ENCODE data around the gene RASSF1.

The RASSF1 gene

GRCh38 chr3:50340448-50341329 lies at the start of gene RASSF1:
RASSF1 (minus strand) TSS chr3:50340836; CDS start chr3:50340805, 31 bp downstream.
- peak; percentile 59 to 79 for DNase-seq (ENCODE audit: low read depth in 2 of 2)

GRCh38 chr3:50389414-50389767 lies 48.8 kb upstream of the RASSF1 start:
- DNase-seq (ENCODE audit: low read depth in 2 of 2): no peak

DNA sequence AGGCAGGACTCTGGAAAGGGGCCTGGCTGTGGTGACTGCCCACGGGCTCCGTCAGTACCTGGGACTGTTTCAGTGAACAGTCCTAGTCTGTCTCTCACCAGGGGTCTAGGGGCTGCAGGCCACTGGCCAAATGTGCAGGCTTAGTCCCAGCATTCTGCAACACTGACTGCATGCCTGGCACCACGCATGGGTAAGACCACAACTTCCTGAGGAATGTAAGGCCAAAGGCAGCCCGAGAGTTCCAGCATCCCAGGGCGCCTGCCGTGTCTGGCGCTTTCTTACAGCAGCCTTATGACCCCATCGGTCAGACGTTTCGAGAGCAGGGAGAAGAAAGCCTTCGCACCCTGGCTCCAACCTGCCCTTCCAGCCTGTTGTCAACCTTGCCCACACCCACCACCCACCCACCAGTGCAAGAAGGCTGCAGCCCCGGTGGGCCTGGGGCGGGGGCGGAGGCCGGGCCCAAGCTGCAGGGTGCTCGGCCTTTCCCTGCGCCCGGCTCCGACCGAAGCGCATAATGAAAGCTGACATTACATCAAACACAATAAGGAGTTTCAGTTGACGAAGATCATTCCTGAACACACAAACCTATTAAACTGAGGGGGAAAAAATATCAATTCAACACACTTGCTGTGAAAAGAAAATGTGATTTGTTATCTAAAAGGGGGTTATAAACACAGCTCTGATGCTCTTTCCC lies 48.2 kb upstream of the RASSF1 start:
- no peak for DNase-seq (ENCODE audit: low read depth in 2 of 2)

- DNase-seq (ENCODE audit: low read depth in 2 of 2): no peak
Measured at GRCh38 chr3:50388016-50388719, 47.5 kb upstream of the RASSF1 start.

DNA sequence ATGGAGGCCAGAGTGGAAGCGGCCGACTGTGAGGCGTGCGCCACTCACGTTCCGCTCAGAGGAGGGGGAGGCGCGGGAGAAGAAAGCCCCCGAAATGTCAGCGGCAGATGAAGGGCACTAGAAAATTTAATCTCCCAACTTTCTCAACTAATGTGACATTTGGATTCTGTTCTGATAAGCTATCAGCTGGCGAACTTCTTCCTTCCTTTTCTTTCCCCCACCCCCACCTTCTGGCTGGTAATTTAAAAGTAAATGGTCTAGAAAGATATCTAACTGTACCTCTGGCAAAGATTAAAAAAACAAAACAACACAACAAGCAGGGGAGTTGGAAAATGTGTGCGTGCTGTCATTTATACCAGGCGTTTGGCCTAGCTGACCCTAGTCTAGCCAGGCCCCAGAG lies 45.1 kb upstream of the RASSF1 start:
- DNase-seq (ENCODE audit: low read depth in 2 of 2): no peak

DNA sequence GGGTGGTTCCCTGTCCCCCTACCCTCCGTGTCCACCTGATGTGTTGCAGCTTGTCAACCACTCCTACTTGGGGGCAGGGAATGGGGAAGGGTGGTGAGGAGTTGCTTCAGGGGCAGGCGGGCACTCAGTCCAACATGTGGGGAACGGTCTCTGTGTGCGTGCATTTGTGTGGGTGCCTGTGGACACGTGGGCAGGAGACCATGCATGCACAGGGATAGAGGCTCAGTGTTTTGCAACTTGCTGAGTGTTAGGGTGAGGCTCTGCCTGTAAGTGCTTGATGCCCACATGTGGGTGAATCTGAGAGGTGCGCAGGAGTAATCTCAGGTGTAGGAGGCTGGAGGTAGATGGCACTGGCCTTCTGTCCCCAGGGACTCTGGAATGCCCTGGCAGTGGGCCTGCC lies 43.1 kb upstream of the RASSF1 start:
- no peak for DNase-seq (ENCODE audit: low read depth in 2 of 2)

DNA sequence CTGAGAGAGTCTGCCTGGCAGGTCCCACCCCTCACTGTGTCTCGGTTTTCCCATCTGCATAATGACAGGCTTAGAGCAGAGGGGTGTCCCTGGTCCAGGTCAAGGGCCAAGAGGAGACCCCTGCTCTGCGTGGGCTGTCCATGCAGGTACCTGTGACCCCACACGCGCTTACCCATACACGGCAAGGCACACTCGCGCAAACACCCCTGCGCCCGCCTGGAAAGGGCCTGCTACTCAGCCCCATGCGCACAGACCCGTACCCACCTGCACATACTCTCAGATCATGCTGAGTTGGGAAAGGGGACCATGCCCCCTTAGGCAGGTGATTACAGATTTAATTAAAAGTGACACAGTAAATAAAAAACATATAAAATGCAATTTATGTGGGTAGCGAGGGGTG lies 42.1 kb upstream of the RASSF1 start:
- no peak for DNase-seq (ENCODE audit: low read depth in 2 of 2)

GRCh38 chr3:50381383-50381782 lies 40.7 kb upstream of the RASSF1 start:
- no peak for DNase-seq (ENCODE audit: low read depth in 2 of 2)

DNA sequence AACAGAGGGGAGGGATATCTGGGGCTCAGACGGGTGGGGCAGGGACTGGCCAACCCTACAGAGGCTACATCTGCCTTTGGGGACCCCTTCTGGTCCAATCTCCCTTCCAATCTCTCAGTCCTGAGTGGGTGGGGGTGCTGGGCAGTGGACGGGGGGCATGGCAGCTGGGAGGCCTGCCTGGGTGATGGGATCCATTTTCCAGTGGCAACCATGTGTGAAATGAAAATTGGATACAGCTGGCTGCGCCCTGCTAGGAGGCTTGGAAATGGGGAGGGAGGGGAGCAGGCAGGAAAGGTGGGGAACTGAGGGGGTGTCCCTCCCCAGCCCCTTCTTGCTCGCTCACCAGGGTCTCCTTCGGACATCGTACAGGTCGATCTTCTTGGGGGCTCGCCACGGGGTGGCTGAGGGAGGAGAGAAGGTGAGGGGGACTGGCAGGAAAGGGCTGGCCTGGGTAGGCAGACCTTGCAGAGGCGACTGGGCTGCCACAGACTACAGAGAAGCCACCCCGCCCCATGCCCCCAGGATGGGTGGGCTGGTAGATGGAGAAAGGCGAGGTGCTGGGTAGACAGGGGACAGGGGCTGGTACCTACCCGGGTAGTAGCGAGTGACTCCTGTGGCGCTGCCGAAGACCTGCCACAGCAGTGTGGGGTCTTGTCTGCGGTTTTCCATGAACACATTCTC lies 39.9 kb upstream of the RASSF1 start:
- DNase-seq (ENCODE audit: low read depth in 2 of 2): no peak

DNA sequence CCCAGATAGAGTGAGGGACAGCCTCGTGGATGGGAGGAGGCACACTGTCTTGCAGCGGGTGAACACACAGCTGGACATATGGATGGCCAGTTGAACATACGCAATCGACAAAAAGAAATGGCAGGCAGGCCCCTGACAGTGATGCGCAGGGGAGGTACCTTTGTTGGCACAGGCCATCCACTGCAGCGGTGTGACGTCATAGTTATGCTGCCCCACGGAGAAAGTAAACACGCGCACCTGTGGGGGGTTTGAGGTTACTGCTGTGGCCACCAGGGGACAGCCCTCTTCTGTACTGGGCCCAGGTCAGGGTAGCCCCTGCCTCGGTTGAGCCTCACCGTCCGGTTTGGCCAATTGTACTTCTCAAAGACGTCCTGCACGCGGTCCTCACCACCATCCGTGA lies 38.1 kb upstream of the RASSF1 start:
- no peak for DNase-seq (ENCODE audit: low read depth in 2 of 2)

- DNase-seq (ENCODE audit: low read depth in 2 of 2): no peak
Measured at GRCh38 chr3:50378024-50378423, 37.4 kb upstream of the RASSF1 start.

DNA sequence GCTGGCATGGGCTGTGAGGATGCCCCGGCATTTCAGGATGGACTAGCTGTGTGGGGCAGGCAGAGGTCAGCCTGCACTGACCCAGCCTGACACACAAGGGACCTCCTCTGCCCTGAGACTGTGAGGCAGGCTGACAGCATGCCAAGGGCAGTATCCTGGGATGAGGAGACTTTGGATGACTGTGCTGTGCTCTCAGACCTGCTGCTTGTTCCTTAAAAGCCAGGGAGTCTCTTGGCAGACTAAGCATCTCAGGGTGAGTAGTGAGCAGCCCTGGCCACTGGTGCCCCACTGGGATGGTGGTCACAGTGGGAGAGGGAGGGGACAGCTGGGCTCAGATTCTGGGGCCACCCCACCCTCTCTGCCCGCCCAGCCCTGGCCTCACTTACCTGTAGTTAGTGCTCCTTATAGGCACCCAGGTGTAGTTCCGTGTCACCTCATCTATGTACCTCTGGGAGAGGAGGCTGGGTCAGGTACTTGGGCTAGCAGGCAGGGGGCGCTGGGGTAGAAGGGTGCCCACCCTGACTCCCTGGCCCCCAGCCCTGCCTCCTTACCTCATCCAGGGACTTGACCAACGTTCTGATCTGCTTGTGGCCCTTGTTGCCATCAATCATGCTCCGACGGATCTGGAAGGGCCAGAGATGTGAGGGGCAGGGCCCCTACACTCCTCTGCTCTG lies 34.8 kb upstream of the RASSF1 start:
- no peak for DNase-seq (ENCODE audit: low read depth in 2 of 2)

DNA sequence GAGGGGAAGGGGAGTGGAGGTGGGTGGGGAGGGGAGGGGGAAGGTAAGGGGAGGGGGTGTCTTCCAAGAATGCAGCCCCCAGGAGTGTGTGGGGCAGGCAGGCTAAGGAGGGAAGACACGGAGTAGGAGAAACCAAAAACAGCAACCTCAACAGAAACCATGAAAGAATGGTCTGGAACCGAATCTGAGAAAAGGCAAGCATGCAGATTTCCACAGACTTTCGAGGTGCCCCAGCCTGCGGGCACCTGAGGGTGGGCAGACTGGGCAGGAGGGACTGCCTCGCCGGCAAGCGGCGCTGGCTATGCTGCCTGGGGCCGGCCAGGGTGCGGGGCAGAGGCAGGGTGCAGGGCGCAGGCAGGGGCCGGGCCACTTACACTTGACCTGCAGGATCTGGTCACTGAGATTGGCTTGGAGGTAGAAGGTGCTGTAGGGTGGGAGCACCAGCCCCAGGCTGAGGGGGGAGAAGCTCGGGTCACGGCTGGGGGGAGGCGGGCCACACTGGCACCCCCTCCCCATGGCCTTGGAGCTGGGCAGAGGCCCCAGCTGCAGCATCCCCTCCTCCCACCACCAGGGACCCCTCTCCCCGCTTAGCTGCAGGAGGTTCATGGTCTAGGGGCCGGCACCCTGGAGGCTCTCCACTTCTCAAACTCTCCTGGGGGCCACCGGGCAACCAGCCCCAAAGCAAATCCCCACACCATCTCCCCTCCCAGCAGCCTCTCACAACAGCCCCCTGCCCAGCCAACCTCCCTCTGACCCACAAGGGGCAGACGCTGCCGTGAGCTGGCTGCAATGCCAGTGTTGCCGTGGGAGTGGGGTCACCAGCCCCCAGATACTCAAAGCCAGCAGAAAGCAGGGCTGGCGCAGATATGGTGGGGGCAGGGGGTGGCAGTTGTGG lies 34.0 kb upstream of the RASSF1 start:
- DNase-seq (ENCODE audit: low read depth in 2 of 2): no peak

DNA sequence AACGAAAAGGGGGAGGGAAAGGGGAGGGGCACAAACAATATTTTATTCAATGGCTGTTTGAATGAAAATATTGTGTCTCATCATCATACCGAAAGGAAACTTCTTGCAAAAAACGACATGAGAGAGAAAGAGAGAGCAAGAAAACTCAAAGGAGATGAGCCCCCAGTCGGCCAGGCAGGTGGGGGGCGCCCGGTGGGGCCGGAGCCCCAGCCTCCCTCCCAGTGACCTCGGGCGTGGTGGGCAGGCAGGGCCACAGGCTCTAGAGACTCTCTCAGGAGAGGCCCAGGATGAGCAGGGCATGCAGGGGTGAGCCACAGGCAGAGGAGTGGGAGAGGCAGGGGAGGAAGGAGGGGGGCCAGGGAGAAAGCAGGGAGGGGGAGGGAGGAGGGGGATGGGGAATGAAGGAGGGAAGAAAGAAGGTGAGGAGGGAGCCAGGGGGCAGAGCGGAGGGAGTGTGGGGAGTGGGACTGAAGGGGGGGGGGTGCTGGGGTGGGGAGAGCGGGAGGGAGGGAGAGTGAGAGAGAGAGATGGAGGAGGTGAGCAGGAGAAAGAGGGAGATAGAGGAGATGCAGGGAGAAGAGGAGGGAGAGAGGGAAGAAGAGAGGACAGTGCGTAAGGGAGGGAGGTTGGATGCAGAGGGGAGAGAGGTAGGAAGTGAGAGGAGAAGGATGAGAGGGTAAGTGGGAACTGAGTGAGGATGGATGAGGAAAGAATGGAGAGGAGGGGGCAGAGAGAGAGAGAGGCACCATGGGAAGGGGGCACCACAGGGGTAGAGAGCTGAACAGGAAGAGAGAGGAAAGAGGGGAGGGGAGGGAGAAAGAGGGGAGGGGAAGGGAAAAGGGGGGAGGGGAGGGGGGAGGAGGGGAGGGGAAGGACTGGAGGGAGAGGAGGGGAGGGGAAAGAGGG lies 32.8 kb upstream of the RASSF1 start:
- no peak for DNase-seq (ENCODE audit: low read depth in 2 of 2)

- DNase-seq (ENCODE audit: low read depth in 2 of 2): no peak
Measured at GRCh38 chr3:50372349-50372748, 31.7 kb upstream of the RASSF1 start.

GRCh38 chr3:50371133-50371685 lies 30.6 kb upstream of the RASSF1 start:
- no peak for DNase-seq (ENCODE audit: low read depth in 2 of 2)

GRCh38 chr3:50370594-50370993 lies 30.0 kb upstream of the RASSF1 start:
- no peak for DNase-seq (ENCODE audit: low read depth in 2 of 2)

DNA sequence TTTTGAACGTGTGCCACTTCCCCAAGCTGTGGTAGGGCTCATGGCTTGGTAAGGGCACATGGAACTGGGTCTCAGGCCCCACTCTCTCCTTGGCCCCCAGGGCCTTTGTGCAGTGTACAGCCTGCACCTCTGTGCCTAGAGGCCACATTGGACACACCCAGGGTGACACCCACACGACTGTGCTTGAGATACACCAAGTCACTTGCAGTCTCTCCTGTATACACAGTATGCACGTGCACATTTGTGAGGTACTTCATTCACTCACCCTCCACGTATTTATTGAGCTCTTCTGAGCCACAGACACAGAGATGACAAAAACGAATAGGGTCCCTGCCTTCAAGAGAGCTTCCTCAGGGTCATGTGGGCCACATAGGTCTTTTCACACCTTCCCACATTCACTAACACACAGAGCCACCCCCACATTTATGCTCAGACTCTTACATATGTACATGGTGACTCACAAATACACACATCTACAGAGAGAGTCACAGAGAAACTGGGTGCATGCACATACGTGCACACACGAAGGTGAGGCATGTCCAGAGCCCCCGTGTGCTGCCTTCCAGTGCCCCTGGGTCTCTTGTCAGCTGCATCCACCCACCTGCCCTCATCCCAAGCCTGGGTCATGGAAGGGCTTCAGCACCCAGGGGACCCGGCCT lies 28.5 kb upstream of the RASSF1 start:
- no peak for DNase-seq (ENCODE audit: low read depth in 2 of 2)

- DNase-seq (ENCODE audit: low read depth in 2 of 2): no peak
Measured at GRCh38 chr3:50365842-50366220, 25.2 kb upstream of the RASSF1 start.
